HepG2 (cell line): Measurements from ENCODE around the gene SLC28A1.

Experiments
- CEBPB ChIP-seq: IDR thresholded peaks from 2 replicates; pipeline ENCODE4 v1.6.1; 2011; ENCODE audit warnings: low read depth, low read length, improper control_type of control experiment, borderline replicate concordance
- KLF9 ChIP-seq: IDR thresholded peaks from 2 replicates; pipeline ENCODE4 v1.6.1; 2016; ENCODE audit warnings: low read depth
- PHF8 ChIP-seq: sonication (generic); formaldehyde crosslinking; IDR thresholded peaks from 2 replicates; pipeline ENCODE4 v1.5.0; 2020; ENCODE audit warnings: missing genetic modification reagents
- POLR2AphosphoS5 ChIP-seq: IDR thresholded peaks from 2 replicates; pipeline ENCODE4 v1.6.1; 2012; ENCODE audit warnings: low read depth, low read length
- SIX1 ChIP-seq: sonication (generic); formaldehyde crosslinking; IDR thresholded peaks from 2 replicates; pipeline ENCODE4 v1.4.0; 2020; ENCODE audit warnings: missing genetic modification reagents, borderline replicate concordance

GRCh38 chr15:84969257-84969656 lies 84.8 kb downstream of the SLC28A1 start:
- TF ChIP-seq CEBPB (no peak), PHF8 (CRISPR knock-in tag) (no peak), POLR2AphosphoS5 (no peak), KLF9 (CRISPR knock-in tag) (no peak), SIX1 (CRISPR knock-in tag) (no peak)
